WTC11 (cell line): Measurements from ENCODE around the gene PKP4.

Experiments used
- AFF4 ChIP-seq: sonication (generic); formaldehyde crosslinking; IDR thresholded peaks from 2 replicates; pipeline ENCODE4 v1.8.1; 2023; ENCODE audit warnings: mild to moderate bottlenecking, missing genetic modification reagents, borderline replicate concordance
- CREM ChIP-seq: sonication (generic); formaldehyde crosslinking; IDR thresholded peaks from 2 replicates; pipeline ENCODE4 v1.8.1; 2022; ENCODE audit warnings: mild to moderate bottlenecking, missing genetic modification reagents, moderate library complexity
- CTCF ChIP-seq: fragments of 200-600 bp; IDR thresholded peaks from 2 replicates; pipeline ENCODE4 v1.8.0; 2022; ENCODE audit warnings: antibody characterized with exemption
- HMGXB4 ChIP-seq: sonication (generic); formaldehyde crosslinking; IDR thresholded peaks from 2 replicates; pipeline ENCODE4 v1.8.1; 2023; ENCODE audit warnings: mild to moderate bottlenecking, moderate library complexity, missing genetic modification reagents
- NFYB ChIP-seq: sonication (generic); formaldehyde crosslinking; conservative IDR thresholded peaks from 2 replicates; pipeline ENCODE4 v1.8.0; 2022; ENCODE audit warnings: low read depth, missing genetic modification reagents
- PRRX2 ChIP-seq: fragments of 250-450 bp; sonication (Bioruptor Pico); IDR thresholded peaks from 2 replicates; pipeline ENCODE4 v1.8.0; 2021; ENCODE audit warnings: mild to moderate bottlenecking
- USF2 ChIP-seq: sonication (generic); formaldehyde crosslinking; IDR thresholded peaks from 2 replicates; pipeline ENCODE4 v1.8.1; 2023; ENCODE audit warnings: mild to moderate bottlenecking, missing genetic modification reagents, moderate library complexity
- ZNF263 ChIP-seq: sonication (generic); formaldehyde crosslinking; IDR thresholded peaks from 2 replicates; pipeline ENCODE4 v1.8.1; 2022; ENCODE audit warnings: low read depth, mild to moderate bottlenecking, moderate library complexity, missing genetic modification reagents
- TF ChIP-seq, protein P1 (sequence below): sonication (generic); formaldehyde crosslinking; IDR thresholded peaks from 2 replicates; pipeline ENCODE4 v1.8.0; 2022; ENCODE audit warnings: mild to moderate bottlenecking, missing genetic modification reagents

DNA sequence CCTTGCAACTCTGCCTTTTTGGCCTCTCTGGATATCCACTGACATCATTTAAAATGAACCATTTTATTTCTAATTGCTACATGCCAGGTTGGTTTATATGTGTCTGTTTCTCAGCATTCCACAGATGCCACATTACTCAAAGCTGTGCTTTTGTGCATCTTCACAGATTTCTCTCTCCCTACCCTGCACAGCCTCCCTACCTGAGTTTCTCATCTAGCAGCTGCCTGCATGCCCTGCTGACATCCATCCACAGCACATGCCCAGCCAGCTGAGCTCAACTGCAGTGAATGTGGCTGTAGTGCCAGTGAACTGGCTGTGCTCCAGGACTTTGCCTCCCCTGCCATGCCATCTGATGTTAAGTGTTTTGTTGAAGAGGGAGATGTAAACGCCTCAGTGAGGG lies 44.5 kb downstream of the PKP4 start:
- TF ChIP-seq, protein P1, sequence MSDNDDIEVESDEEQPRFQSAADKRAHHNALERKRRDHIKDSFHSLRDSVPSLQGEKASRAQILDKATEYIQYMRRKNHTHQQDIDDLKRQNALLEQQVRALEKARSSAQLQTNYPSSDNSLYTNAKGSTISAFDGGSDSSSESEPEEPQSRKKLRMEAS: no peak
- TF ChIP-seq CTCF: no peak
- TF ChIP-seq HMGXB4 (CRISPR knock-in tag): no peak
- TF ChIP-seq CREM (CRISPR knock-in tag): no peak
- no peak for TF ChIP-seq ZNF263 (CRISPR knock-in tag)
- TF ChIP-seq USF2 (CRISPR knock-in tag): no peak
- no peak for TF ChIP-seq AFF4 (CRISPR knock-in tag)
- no peak for TF ChIP-seq NFYB
- TF ChIP-seq PRRX2 (CRISPR knock-in tag): no peak
